GM12865 (cell line): ENCODE results near the gene RBPMS2.

ENCODE experiments used
- DNase-seq: peaks from one replicate; pipeline ENCODE4 v3.0.0; 2010; ENCODE audit warnings: low read depth
- H3K4me3 ChIP-seq: 2 replicates; pipeline ENCODE4 v1.5.1; 2011; ENCODE audit warnings: mild to moderate bottlenecking, low read depth, low read length, control low read depth
- CTCF ChIP-seq: IDR thresholded peaks from 2 replicates; pipeline ENCODE4 v1.5.1; 2011; ENCODE audit warnings: low read length, control low read depth, low read depth, inconsistent platforms; ENCODE audit not compliant: insufficient read depth; ENCODE audit errors: missing control alignments

The RBPMS2 gene

DNA sequence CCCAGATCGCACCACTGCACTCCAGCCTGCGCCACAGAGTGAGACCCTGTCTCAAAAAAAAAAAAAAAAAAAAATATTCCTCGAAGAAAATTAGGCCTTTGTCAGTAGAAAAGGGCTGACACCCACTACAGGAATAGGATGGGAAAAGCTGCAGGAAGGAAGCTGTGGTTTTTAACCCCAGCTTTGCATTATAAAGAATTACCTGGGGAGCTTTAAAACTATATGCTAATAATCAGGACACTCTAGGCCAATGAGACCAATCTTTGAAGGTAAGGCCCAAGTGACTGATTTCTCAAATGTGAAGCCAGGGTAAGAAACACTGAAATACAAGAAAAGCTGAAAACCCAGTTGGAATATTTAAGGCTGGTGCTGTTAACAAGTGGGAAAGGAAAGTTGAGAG is 74.3 kb downstream of the RBPMS2 start:
- no peak for TF ChIP-seq CTCF
- H3K4me3 ChIP-seq, result peak overlapping the region; percentile 99
- no peak for DNase-seq

GRCh38 chr15:64699751-64700388 is 75.5 kb downstream of the RBPMS2 start:
- H3K4me3 ChIP-seq, result no peak overlapping the region
- DNase-seq, result no peak
- TF ChIP-seq CTCF, result no peak

DNA sequence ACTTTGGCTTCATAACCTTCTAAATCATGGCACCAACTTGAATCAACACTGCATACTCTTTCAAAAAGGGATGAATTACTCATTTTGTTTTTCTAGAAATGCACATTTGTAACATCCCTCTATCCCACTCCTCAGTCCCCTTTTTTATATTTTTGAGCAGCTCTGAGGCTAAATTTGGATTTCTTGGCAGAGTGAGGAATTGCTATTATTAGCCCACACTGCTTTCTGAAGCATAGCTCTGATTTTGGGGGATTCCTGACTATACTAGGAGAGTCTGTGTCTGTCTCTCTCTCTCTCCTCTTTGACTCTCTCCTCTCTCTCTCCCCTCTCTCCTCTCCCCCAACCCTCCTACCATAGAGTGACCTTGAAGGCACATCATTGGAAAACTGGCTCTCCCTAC is 76.6 kb downstream of the RBPMS2 start:
- DNase-seq, result no peak
- TF ChIP-seq CTCF, result no peak
- H3K4me3 ChIP-seq, result no peak overlapping the region

DNA sequence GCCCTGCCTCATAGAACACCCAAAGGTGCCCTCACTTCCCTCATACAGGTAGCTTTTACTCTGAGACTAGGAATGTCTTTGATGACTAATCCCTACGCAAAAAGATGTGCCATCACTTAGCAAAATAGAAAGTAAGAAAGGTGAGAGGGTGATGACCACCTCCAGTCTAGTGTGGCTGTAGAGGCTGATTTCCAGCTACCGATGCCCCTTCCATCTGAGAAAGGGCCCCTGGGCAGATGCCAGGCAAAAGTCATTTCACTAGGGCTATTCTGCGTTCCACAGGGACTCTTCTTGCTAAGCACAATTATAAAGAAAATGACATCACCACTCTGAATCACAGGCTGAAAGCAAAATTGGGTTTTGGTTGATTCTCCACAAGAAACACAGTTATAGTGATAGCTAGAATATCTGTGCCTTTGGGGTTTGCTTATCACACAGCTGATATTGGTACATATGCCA is 77.4 kb downstream of the RBPMS2 start:
- H3K4me3 ChIP-seq, result no peak overlapping the region
- TF ChIP-seq CTCF, result no peak
- DNase-seq, result peak; percentile 35

GRCh38 chr15:64696481-64696880 is 78.9 kb downstream of the RBPMS2 start:
- no peak for DNase-seq
- TF ChIP-seq CTCF, result no peak
- no peak overlapping the region for H3K4me3 ChIP-seq

DNA sequence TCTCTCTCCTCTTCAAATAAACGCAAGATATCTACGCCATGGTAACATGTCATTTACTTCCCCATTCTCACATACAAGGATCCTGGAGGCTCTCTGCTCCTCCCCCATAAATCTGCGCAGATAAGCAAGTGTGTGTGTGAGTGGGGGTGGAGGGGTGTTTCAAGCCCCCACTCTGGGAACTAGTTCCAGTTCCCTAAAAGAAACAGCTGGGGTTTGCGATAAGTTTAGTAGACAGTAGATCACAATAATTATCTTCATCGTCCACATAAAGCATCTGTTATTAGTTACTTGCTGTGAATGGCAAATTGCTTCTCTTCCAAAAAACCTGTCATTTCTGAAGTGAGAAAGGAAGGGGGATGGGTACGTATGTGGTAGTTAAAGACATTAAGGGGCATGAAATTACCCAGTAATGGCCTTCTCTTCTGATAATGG is 79.8 kb downstream of the RBPMS2 start:
- peak; percentile 33 for DNase-seq
- no peak for TF ChIP-seq CTCF
- H3K4me3 ChIP-seq, result no peak overlapping the region

DNA sequence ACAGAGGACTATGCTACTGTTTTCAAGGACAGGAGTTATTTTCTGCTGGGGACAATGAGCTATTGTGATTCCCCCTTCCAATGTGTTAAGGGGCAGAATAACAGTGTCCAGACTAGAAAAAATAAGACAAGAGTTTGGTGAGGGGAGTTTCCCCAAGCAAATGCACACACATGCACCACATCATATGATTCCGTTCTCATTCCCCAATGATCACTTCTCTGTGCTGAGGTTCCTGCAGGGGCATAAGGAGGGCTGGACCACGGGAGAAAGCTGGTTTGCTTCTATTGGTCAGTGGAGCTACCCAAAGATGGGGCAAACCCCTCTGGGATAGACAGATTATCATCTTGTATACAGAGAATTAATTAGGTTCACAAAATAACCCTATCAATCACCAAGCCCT is 80.6 kb downstream of the RBPMS2 start:
- no peak overlapping the region for H3K4me3 ChIP-seq

More for the DNA sequence above, 80.6 kb downstream of the RBPMS2 start:
- no peak for DNase-seq
- TF ChIP-seq CTCF, result no peak
